ENCODE measurements around the gene CD300A.

CD300A gene

DNA sequence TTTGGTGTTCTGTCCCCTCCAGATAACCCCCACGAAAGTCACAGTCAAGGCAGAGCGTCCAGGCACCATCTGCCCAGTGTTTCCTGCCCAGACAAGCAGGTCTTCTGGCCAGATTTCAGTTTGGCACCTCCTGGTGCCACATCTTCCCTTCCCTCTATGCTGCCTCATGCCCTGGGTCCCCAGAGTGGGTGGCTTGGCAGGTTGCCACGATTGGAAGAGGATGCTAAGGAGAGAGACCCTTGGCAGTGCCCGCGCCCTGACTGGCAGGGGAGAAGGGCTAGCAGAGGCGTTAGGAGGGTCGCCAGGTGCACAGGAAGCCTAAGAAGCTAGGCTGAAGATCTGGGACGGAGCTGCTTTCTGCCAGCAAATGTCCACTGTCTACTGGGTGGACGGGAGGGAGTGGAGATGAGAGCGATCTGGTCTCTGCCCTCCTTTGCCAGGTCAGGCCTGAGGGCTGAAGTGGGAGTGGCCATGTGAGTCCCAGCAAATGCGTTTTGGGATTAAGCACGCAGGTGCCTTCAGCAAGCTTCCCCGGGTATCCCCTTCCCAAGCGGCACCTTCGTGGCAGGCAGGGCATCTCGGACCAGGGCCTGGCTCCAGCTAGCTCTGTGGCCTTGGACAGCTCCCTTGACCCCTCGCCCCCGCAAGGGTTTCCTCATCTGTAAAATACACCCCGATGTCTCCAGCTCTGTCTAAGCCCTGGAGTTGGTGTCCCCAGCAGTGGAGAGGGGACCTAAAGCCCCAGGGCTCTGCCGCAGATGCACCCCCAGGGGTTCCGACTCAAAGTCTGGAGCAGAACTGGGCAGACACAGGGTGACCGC is 13.4 kb upstream of the CD300A start:
- TF ChIP-seq EP300 (IDR thresholded peaks at IDR 0.05; ENCODE audit: borderline replicate concordance) (no peak), NFIC (IDR thresholded peaks at IDR 0.05) (no peak), TCF12 (IDR thresholded peaks at IDR 0.05; ENCODE audit: low read depth) (no peak), TAF1 (IDR thresholded peaks at IDR 0.05; ENCODE audit: low read depth) (no peak)

DNA sequence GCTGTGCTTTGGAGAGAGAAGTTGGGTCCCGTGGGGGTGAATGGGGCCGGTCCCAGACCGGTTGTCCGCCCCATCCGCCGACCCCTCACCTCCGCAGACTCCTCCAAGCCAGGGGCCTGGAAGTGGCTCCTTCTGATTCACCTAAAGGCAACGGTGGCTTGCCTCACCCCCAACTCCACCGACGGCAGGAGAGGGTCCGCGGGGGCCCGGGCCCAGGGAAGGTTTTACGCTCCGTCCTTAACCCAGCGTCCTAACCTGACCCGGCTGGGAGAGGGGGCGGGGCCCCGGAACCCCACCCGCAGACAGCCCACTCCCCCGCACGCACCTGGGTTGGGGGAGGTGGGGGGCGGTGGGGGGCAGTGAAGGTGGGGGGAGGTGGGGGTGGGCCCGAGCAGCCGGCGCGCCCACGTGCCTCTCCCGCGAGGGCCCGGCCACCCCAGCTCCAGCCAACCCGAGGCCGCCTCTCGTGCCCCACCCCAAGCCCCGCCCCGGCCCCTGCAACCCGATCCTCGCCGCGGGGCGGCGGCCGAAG is 12.7 kb upstream of the CD300A start:
- TF ChIP-seq, protein P1, sequence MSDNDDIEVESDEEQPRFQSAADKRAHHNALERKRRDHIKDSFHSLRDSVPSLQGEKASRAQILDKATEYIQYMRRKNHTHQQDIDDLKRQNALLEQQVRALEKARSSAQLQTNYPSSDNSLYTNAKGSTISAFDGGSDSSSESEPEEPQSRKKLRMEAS (IDR thresholded peaks at IDR 0.05), result peak; percentile 65
- TF ChIP-seq, protein P2, sequence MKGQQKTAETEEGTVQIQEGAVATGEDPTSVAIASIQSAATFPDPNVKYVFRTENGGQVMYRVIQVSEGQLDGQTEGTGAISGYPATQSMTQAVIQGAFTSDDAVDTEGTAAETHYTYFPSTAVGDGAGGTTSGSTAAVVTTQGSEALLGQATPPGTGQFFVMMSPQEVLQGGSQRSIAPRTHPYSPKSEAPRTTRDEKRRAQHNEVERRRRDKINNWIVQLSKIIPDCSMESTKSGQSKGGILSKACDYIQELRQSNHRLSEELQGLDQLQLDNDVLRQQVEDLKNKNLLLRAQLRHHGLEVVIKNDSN (IDR thresholded peaks at IDR 0.05), result peak; percentile 66
- no peak for TF ChIP-seq CREB1 (IDR thresholded peaks at IDR 0.05; ENCODE audit: low read depth)

DNA sequence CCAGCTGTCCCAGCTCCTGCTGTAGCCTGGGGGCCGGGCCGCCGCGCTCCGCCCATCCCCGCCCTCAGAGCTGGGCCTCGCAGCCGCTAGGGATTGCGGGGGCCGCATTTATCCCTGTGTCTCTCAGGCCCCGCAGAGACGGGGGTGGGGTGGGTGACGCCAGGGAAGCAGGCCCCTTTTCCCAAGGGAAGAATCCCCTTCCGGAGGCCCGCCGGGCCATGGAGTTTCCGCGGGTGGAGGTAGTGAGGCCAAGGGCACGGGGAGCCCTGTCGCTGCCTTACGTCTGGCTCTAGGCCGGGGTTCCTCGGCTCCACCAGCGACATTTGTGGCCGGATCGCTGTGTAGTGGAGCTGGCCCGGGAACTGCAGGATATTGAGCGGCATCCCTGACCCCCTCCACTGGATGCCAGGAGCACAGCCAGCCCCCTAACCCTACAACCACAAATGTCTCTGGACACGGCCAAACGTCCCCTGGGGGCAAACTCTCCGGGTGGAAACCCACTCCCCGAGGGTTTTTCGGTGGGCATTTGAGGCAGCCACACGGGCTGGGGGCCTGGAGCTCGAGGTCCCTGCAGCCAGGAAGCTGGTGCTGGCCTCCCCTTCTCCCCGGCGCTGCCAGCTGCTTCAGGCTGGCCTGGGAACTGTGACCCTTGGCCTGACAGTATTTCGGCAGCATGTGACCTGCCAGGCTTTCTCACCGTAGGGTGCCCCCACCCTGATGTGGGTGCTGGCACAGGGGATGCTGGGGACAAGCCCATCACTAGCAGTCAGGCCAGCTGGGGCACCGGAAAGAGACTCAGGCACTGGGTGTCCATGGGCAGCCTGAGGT is 12.0 kb upstream of the CD300A start:
- TF ChIP-seq EGR1 (IDR thresholded peaks at IDR 0.05) (peak; percentile 76), TAF1 (IDR thresholded peaks at IDR 0.05; ENCODE audit: low read depth) (no peak), TCF12 (IDR thresholded peaks at IDR 0.05; ENCODE audit: low read depth) (0 out of 2 replicates have a peak, but pooled peaks have one; percentile 36)

DNA sequence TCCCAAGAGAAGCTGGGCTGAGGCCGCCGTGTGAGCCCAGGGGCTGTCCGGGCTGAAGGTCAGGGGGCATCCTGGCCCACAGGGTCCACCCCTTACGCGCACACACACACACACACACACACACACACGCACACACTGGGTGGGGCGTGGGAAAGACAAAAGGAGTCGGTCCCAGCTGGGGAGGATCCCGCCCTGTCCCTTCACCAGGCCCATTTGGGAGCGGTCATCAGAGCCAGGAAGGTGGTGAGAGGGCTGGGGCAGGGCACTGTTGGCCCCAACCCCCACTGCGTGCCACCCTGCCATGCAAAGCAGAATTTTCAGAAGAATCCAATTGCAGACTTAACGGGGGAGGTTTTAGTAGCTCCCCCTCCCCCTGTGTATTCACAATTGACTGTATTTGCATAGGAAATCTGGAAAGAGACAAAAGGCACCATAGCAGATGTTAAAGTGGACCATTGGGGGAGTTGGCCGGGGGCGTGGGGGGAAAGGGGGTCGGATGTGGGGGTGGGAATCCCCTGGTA is 11.3 kb upstream of the CD300A start:
- TF ChIP-seq ZBTB7A (IDR thresholded peaks at IDR 0.05; ENCODE audit: low read depth) (no peak), EGR1 (IDR thresholded peaks at IDR 0.05) (no peak), FOXM1 (IDR thresholded peaks at IDR 0.05; ENCODE audit: borderline replicate concordance, low read depth) (no peak), TAF1 (IDR thresholded peaks at IDR 0.05; ENCODE audit: low read depth) (no peak), YY1 (IDR thresholded peaks at IDR 0.05; ENCODE audit: low read depth) (no peak), TCF12 (IDR thresholded peaks at IDR 0.05; ENCODE audit: low read depth) (no peak), NFIC (IDR thresholded peaks at IDR 0.05) (no peak), CEBPB (IDR thresholded peaks at IDR 0.05) (no peak), TEAD4 (IDR thresholded peaks at IDR 0.05) (no peak), CREB1 (IDR thresholded peaks at IDR 0.05; ENCODE audit: low read depth) (no peak), EP300 (IDR thresholded peaks at IDR 0.05; ENCODE audit: borderline replicate concordance) (no peak), RAD21 (IDR thresholded peaks at IDR 0.05; ENCODE audit: low read depth) (no peak)
- TF ChIP-seq, protein P1 (IDR thresholded peaks at IDR 0.05), result no peak
- TF ChIP-seq, protein P2 (IDR thresholded peaks at IDR 0.05), result no peak
- TF ChIP-seq, protein P3, sequence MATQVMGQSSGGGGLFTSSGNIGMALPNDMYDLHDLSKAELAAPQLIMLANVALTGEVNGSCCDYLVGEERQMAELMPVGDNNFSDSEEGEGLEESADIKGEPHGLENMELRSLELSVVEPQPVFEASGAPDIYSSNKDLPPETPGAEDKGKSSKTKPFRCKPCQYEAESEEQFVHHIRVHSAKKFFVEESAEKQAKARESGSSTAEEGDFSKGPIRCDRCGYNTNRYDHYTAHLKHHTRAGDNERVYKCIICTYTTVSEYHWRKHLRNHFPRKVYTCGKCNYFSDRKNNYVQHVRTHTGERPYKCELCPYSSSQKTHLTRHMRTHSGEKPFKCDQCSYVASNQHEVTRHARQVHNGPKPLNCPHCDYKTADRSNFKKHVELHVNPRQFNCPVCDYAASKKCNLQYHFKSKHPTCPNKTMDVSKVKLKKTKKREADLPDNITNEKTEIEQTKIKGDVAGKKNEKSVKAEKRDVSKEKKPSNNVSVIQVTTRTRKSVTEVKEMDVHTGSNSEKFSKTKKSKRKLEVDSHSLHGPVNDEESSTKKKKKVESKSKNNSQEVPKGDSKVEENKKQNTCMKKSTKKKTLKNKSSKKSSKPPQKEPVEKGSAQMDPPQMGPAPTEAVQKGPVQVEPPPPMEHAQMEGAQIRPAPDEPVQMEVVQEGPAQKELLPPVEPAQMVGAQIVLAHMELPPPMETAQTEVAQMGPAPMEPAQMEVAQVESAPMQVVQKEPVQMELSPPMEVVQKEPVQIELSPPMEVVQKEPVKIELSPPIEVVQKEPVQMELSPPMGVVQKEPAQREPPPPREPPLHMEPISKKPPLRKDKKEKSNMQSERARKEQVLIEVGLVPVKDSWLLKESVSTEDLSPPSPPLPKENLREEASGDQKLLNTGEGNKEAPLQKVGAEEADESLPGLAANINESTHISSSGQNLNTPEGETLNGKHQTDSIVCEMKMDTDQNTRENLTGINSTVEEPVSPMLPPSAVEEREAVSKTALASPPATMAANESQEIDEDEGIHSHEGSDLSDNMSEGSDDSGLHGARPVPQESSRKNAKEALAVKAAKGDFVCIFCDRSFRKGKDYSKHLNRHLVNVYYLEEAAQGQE (IDR thresholded peaks at IDR 0.05; ENCODE audit: low read depth), result no peak

DNA sequence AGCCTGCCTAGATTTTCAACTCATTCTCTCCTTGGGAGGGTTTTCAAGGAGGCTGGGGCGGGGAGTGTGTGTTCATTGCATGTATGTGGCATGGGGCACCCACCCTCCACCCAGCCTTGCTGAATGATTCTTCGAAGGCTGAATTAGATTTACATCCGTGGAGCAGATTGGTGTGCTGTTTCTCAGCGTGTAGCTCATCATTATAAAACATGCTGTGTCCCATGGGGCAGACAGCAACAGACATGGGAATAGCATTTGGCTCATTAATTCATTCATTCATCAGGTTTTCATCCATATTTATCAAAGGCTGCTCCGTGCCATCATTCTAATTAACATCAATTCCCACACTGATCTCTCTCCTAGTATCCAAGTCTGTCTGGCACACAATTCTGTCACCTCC is 10.6 kb upstream of the CD300A start:
- TF ChIP-seq NFIC (IDR thresholded peaks at IDR 0.05) (no peak), ZBTB7A (IDR thresholded peaks at IDR 0.05; ENCODE audit: low read depth) (no peak), CEBPB (IDR thresholded peaks at IDR 0.05) (no peak)

DNA sequence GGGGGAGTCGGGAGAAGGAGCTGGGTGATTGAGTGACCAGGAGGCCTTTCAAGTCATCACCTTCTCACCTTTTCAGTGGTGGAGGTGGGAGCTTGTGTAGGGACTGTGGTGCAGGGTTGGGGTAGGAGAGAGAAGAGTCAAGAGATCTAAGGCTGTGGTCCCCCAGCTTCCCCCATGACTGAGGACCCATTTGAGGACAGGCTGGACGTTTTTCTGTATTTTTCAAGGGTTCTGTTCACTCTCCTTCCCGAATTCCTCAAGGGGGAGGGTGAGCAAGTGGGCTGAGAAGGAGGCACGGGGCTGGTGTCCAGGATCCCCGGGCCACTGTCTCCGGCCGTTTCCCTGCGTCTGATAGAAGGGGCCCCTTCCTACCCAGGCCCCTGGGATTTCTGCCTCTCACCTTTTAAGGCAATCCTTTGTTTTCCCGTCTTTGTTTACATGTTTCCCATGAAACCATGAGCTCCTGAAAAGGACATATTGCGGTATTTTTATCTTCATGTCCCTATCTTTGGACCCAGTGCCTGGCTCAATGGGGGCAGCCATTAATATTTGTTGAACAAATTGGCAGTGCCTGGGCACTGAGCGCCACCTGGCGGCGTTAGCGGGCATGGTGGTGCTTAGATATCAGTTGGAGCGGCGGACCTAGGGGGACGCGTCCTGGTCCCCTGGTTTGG is 9.2 kb upstream of the CD300A start:
- TF ChIP-seq YY1 (IDR thresholded peaks at IDR 0.05; ENCODE audit: low read depth), result peak; percentile 89
- no peak for TF ChIP-seq CEBPB (IDR thresholded peaks at IDR 0.05)
- TF ChIP-seq, protein P3 (IDR thresholded peaks at IDR 0.05; ENCODE audit: low read depth), result no peak
- TF ChIP-seq NFIC (IDR thresholded peaks at IDR 0.05), result 0 out of 2 replicates have a peak, but pooled peaks have one; percentile 27
- TF ChIP-seq, protein P2 (IDR thresholded peaks at IDR 0.05), result no peak
- peak; percentile 100 for TF ChIP-seq RAD21 (IDR thresholded peaks at IDR 0.05; ENCODE audit: low read depth)
